ENCODE measurements around the gene AMN1.

The AMN1 gene

DNA sequence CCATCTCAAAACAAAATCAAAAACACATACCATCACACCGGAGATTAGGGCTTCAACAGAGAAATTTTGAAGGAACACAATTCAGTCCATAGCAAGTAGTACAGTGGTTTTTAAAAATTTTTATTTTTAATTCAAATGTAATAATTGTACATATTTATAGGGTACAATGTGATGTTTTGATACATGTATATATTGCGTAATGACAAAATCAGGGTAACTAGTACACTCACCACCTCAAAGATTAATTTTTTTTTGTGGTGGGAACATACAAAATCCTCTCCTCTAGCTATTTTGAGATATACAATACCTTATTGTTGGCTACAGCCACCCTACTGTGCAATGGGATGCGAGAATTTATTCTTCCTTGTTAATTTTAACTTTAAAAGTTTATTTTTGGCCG is 95.4 kb downstream of the AMN1 start:
- in situ Hi-C loops (cut with HindIII; ENCODE audit: low sequenced_read_pairs) = no loop called here

DNA sequence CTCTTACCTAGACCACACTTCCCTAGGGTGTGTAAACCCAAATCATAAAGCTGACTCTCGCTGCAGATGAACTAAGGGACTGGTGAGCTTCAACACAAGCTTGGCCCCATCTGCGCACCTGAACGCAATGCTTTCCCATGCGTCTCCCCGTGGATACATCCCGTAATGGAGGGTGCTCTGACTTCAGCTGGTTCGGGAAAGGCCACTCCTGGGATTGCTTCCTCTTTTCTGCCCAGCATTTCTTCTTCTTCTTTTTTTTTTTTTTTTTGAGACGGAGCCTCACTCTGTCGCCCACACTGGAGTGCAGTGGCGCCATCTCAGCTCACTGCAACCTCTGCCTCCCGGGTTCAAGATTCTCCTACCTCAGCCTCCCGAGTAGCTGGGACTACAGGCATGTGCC is 97.0 kb downstream of the AMN1 start:
- in situ Hi-C loops (cut with HindIII; ENCODE audit: low sequenced_read_pairs) = no loop called here

DNA sequence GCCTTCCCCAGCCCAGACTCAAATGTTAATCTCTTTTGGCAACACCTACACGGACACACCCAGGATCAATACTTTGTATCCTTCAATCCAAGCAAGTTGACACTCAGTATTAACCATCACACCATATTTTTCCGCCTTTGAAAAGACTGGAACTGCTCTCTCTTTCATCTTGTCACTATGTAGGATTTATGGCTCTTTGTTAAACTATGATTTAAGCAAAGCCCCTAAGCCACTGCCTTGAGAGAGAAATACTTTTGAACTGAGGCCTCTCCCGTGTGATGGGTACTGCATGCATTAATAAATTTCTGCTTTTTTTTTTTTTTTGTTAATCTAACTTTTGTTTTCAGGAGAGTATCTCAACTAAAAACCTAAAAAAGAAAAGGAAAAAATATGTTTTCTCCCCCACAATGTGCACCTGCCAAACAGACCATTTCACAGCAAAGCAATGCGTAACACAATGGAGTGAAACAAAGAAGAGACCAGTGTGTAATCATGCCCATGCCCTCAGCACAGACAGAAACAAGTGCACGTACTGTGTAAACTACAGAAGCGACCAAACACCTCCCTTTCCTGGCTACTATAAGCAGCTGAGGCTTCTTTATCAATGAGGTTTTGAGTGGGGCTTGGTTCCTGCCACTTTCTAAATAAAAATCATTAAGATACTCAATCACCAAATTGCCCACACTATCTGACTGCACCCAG is 97.6 kb downstream of the AMN1 start:
- in situ Hi-C loops (cut with HindIII; ENCODE audit: low sequenced_read_pairs) = no loop called here

DNA sequence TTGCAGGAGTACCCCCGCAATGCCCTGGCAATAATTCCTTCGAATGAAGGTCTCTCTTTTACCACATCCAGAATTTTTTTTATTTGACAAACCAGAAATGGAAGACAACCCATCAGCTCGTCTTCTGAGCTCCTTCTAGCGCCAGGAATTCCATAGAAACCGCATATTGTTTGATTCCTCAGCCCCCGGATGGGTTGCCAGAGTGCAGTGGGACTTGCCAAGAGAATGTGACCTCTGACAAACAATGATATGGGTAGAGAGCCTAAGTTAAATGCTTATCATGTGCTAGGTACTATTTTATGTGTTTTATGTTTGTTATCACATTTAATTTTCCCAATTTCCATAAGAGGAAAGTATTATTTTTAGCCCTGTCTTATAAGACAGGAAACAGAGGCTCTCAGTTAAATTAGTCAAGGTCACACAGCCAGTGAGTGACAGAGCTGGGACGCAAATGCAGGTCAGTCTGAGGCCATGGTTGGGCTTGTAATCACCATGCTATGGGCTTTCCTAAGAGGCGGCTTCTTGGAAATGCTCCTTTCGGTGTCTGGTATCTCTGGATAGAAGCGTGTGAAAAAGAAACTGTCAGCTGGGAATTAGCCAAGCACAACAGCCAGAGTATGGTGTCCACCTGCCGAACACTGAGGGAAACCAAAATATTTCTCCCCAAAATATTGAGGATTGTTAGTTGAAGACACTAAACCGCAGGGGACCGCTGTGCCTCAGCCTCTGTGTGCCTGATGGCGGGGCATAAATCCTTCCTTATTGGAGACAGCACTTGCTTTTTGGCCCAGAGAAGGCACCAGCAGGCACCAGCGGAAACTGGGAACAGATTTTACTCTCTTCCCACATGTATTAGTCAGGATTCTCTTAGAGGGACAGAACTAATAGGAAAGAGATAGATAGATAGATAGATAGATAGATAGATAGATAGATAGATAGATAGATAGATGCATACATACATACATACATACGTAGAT is 98.8 kb downstream of the AMN1 start:
- in situ Hi-C loops (cut with HindIII; ENCODE audit: low sequenced_read_pairs) = no loop called here

- in situ Hi-C loops (cut with HindIII; ENCODE audit: low sequenced_read_pairs) = no loop called here
Measured at GRCh38 chr12:31627456-31628054, 101.3 kb downstream of the AMN1 start.

DNA sequence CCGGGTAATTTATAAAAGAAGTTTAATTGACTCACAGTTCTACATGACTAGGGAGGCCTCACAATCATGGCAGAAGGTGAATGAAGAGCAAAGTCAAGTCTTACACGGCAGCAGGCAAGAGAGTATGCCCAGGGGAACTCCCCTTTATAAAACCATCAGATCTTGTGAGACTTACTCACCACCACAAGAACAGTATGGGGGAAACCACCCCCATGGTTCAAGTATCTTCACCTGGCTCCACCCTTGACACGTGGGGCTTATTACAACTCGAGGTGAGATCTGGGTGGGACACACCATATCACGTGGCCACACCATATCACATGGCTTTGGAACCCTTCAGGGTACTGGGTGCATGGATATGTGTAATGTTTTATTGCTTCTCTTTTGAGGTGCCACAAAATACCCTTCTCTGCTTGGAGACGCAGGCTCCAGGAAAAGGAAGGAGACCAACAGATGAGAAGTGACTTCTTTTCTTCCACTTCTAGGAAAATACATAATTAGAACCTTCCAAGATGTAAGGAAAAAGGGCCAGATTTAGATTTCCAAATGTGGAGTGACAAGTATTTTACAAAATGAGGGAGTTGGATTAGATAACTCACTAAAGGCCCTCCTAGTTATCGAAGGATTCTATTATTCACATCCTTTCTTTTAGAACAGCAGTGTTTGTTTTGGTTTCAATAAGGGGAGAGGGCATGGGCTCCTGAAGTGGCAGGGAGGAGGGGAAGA is 102.4 kb downstream of the AMN1 start:
- in situ Hi-C loops (cut with HindIII; ENCODE audit: low sequenced_read_pairs) = no loop called here

GRCh38 chr12:31622038-31622437 is 106.8 kb downstream of the AMN1 start:
- in situ Hi-C loops (cut with HindIII; ENCODE audit: low sequenced_read_pairs) = no loop called here
